Common myeloid progenitor, CD34-positive (primary cell): ENCODE measurements around the gene PKMYT1.

ENCODE experiments used
- CTCF ChIA-PET: fragments of 350-600 bp; sonication (Branson Sonifier 250); formaldehyde crosslinking; loops from one replicate; lab custom pipeline; 2021; ENCODE audit warnings: antibody characterized with exemption; lab: Charles Lee
- POLR2A ChIA-PET: fragments of 350-600 bp; sonication (Branson Sonifier 250); formaldehyde crosslinking; loops from one replicate; lab custom pipeline; 2021; ENCODE audit warnings: antibody characterized with exemption; lab: Charles Lee
- DNase-seq, 3 donors: peaks; one replicate each; pipeline versions ENCODE4 v3.0.0 to v3.0.0-alpha.2; 2013
- H3K27ac ChIP-seq, 2 experiments: 1 replicate in 1 of 2; 2 replicates in 1 of 2; pipeline ENCODE4 v1.7.0; 2013; ENCODE audit warnings: inconsistent platforms in 2 of 2, low read length in 2 of 2, mild to moderate bottlenecking in 2 of 2, low read depth in 1 of 2, moderate library complexity in 1 of 2; ENCODE audit not compliant: severe bottlenecking in 2 of 2, insufficient read depth in 1 of 2, poor library complexity in 1 of 2
- H3K27me3 ChIP-seq, 5 experiments: replicated peaks in 2 of 5; 1 replicate in 3 of 5; 2 replicates in 2 of 5; pipeline versions ENCODE4 v1.6.1 to v1.7.0; 2013; ENCODE audit warnings: low read length in 4 of 5, mild to moderate bottlenecking in 2 of 5, moderate library complexity in 2 of 5, inconsistent platforms in 1 of 5; ENCODE audit not compliant: insufficient read depth in 5 of 5, control insufficient read depth in 4 of 5
- H3K36me3 ChIP-seq, 4 experiments: 1 replicate in 2 of 4; 2 replicates in 2 of 4; pipeline versions ENCODE4 v1.6.1 to v1.7.0; 2013; ENCODE audit warnings: low read length in 3 of 4, control low read depth in 1 of 4, mild to moderate bottlenecking in 1 of 4; ENCODE audit not compliant: control insufficient read depth in 4 of 4, insufficient read depth in 4 of 4
- H3K4me1 ChIP-seq, 4 experiments: 1 replicate in 3 of 4; 2 replicates in 1 of 4; pipeline versions ENCODE4 v1.6.1 to v1.7.1; 2013; ENCODE audit warnings: low read length in 3 of 4, mild to moderate bottlenecking in 3 of 4, control low read depth in 1 of 4, inconsistent platforms in 1 of 4, moderate library complexity in 1 of 4; ENCODE audit not compliant: control insufficient read depth in 4 of 4, insufficient read depth in 4 of 4; ENCODE audit errors: control extremely low read depth in 1 of 4
- H3K4me3 ChIP-seq, 7 experiments: 1 replicate in 4 of 7; 2 replicates in 3 of 7; pipeline versions ENCODE4 v1.5.1 to v1.7.0; 2013; ENCODE audit warnings: mild to moderate bottlenecking in 7 of 7, low read length in 6 of 7, moderate library complexity in 6 of 7, inconsistent platforms in 2 of 7, low read depth in 2 of 7, control low read depth in 1 of 7; ENCODE audit not compliant: insufficient read depth in 4 of 7, control insufficient read depth in 1 of 7; ENCODE audit errors: extremely low read depth in 1 of 7
- H3K9me3 ChIP-seq, 5 experiments: 1 replicate in 4 of 5; 2 replicates in 1 of 5; pipeline versions ENCODE4 v1.6.1 to v1.7.1; 2013; ENCODE audit warnings: low read length in 4 of 5, mild to moderate bottlenecking in 2 of 5, inconsistent platforms in 1 of 5, low read depth in 1 of 5, moderate library complexity in 1 of 5; ENCODE audit not compliant: control insufficient read depth in 4 of 5, insufficient read depth in 2 of 5; ENCODE audit errors: control extremely low read depth in 1 of 5
- WGBS: methylation state at CpG from one replicate; pipeline ENCODE4 v1.1.5; 2013; ENCODE audit not compliant: insufficient coverage; 5-methylcytosine and 5-hydroxymethylcytosine counted together

The PKMYT1 gene

DNA sequence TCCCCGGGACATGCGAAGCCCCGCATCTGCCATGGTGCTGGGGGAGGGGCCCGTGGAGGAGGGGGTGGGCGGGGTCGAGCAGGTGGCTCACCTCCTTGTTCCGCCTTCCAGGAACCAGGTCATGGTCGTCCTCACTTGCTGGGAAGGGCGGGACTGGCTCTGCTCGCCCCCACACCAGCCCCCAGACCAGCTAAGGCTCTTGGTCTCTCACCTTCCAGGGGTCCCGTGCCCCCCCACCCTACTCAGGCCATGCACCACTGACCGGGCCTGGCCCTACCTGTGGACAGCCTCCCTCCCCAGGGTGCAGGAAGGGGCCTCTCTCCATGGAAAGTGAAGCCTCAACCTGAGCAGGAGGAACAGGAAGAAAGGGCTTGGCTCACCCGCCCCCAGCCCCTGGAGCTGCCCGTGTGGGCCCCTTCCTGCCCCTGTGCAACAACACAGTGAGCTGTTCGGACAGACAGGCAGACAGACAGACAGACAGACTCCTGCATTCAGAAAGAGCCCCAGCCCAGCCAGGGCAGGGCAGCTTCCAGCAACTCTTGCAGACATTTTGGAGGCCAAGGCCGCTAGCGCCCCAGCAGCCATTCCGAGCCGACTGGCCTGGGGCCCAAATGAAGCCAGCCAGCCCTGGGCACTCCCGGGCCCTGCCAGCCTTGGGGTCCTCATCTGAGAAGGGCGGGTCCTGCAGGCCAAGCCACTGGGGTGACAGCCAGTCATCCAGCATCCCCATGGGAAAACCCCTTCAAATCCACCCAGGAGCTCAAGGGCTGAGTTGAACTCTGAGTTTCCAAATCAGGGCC is 24.3 kb downstream of the PKMYT1 start:
- Histone ChIP-seq H3K4me1 (peaks cover 0 to 28% (median 24%) of the 10 kb centered on the region in 4 experiments), H3K9me3 (no peaks in the 10 kb centered on the region), H3K36me3 (peaks cover 0 to 16% (median 0%) of the 10 kb centered on the region in 4 experiments), H3K27ac (peak overlapping the region; percentile 25), H3K4me3 (peak overlapping the region; percentile 39 to 76 (median 57)), H3K27me3 (peaks cover 0 to 2% (median 0%) of the 10 kb centered on the region in 5 experiments)
- ChIA-PET POLR2A (no interaction called here), CTCF (interaction anchor here (0.7 to 2.4 kb wide), 7 partner anchors 8 to 136 kb away, joined by 3 to 11 read pairs (median 5); no protein-coding TSS in a partner anchor)
- peak in 2 of 3 donors; percentile 38 to 53 for DNase-seq
- 5% methylated on average over 19 of the region's 21 CpGs for WGBS

DNA sequence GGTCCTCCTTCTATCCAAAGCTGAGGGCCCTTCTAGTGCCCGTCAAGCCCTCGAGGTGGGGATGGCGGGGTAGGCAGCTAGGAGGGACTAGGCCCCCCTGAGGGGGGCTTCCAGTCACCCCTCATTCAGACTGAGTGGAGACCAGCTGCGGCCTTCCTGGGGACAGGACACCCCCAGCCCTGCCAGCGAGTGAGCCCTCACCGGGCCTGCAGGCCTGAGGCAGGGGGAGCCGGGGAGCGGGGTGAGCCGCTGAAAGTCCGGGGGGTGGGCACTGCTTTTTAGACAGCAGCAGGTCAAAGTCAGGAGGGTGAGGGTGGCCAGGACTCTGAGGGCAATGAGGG is 24.8 kb downstream of the PKMYT1 start:
- WGBS: 13% methylated on average over 10 of the region's 10 CpGs
- H3K9me3 ChIP-seq: no peaks in the 10 kb centered on the region
- ChIA-PET CTCF (interaction anchor here (2.1 to 2.4 kb wide), 2 partner anchors 12 kb away, joined by 6 to 9 read pairs; no protein-coding TSS in a partner anchor), POLR2A (no interaction called here)
- peaks cover 0 to 21% (median 2%) of the 10 kb centered on the region in 4 experiments for H3K36me3 ChIP-seq
- H3K27ac ChIP-seq: no peak overlapping the region
- H3K4me3 ChIP-seq: peak overlapping the region in 6 of 7 experiments; percentile 31 to 76 (median 63)
- H3K4me1 ChIP-seq: peaks cover 0 to 28% (median 24%) of the 10 kb centered on the region in 4 experiments
- H3K27me3 ChIP-seq: peaks cover 0 to 2% (median 0%) of the 10 kb centered on the region in 5 experiments
- no peak for DNase-seq

DNA sequence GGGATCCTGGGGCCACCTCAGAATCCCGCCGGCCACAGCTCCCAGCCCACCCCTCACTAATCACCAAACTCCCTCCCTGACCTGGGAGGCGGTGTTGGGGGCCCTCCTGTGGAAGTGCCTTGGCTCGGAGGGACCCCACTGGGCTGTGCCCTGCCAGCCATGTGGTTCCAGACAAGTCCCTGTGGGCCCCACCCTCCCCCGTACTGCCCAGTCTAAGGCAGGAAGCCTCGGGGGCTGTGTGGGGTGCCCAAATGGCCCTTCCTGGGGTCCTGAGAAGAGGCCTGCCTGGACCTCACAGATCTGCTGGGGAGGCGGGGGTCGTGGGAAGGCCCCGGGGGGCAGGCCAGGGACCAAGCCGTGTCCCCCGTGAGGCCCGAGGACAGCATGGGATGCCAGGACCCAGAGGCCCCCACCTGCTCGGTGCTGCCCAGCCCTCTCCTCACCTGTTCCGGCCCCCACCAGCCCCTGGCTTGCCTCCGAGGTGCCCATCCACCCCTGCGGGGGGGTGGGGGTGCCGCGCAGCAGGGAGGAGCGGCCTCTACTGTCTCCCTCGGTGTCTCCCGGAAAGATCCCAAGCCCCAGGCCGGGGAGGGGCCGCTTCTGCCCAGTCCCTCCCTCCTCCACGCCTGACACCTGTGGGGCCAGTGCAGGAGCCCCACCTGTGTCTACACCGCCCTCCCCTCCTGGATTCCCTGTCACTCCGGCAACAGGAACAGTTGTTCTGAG is 25.4 kb downstream of the PKMYT1 start:
- H3K9me3 ChIP-seq: no peaks in the 10 kb centered on the region
- no peak for DNase-seq
- 61% methylated on average over 15 of the region's 26 CpGs for WGBS
- peaks cover 0 to 2% (median 0%) of the 10 kb centered on the region in 5 experiments for H3K27me3 ChIP-seq
- ChIA-PET CTCF (interaction anchor here (0.7 to 2.4 kb wide), 3 partner anchors 12 to 15 kb away, joined by 3 to 9 read pairs (median 6); no protein-coding TSS in a partner anchor), POLR2A (no interaction called here)
- no peak overlapping the region for H3K27ac ChIP-seq
- H3K36me3 ChIP-seq: peaks cover 0 to 27% (median 5%) of the 10 kb centered on the region in 4 experiments
- peaks cover 0 to 28% (median 24%) of the 10 kb centered on the region in 4 experiments for H3K4me1 ChIP-seq
- peak overlapping the region in 5 of 7 experiments; percentile 31 to 76 (median 69) for H3K4me3 ChIP-seq

DNA sequence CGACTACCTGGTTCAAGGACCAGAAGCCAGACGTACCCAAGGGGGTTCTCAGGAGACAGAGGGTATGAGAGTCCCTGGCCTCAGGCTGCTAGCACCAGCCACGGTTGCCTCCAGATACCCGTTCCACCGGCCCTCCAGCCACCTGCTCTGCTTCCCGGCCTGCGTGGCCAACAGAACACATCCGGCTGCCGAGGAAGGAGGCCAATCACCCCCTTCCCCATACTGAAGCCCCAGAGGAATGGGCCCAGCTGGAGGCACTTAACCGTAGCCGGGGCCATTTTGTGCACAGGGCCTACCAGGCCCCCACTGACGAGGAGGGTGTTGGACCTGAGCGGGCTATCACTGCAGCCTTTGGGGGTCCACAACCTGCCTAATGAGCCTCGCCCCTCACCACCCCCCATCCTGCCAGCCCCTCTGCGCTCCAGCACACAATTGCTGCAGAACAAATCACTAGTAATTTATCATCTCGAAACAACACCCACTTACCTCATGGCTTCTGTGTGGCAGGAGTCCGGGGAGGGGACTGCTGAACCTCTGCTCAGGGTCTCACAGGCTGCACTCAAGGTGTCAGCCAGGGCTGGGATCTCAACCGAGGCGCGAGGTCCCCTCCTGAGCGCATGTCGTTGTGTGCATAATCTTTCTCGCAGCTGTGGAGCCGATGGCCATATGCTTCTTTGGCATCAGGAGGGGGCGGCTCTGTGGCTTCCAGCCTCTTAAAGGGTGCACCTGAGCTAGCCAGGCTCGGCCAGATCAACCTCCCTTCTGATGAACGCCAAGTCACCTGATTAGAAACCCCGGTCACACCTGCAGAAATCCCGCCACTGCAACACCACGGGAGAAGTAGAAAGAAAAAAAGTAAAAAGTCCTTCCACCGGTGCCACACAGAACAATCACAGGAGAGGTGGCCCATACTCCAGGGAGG is 26.3 kb downstream of the PKMYT1 start:
- Histone ChIP-seq H3K27me3 (no peaks in the 10 kb centered on the region), H3K27ac (no peak overlapping the region), H3K36me3 (peaks cover 0 to 35% (median 12%) of the 10 kb centered on the region in 4 experiments), H3K4me3 (no peak overlapping the region), H3K4me1 (peaks cover 0 to 28% (median 24%) of the 10 kb centered on the region in 4 experiments), H3K9me3 (no peaks in the 10 kb centered on the region)
- CTCF ChIA-PET: interaction anchor here (0.7 kb wide), 1 partner anchor 16 kb away, joined by 3 read pairs; no protein-coding TSS in a partner anchor
- DNase-seq: no peak
- 95% methylated on average over 24 of the region's 31 CpGs for whole genome bisulfite sequencing
- POLR2A ChIA-PET: no interaction called here

- ChIA-PET CTCF (interaction anchor here (1.8 kb wide), 1 partner anchor 9 kb away, joined by 8 read pairs; no protein-coding TSS in a partner anchor), POLR2A (no interaction called here)
- Histone ChIP-seq H3K27me3 (no peaks in the 10 kb centered on the region), H3K4me1 (peaks cover 0 to 28% (median 24%) of the 10 kb centered on the region in 4 experiments), H3K36me3 (peaks cover 0 to 44% (median 17%) of the 10 kb centered on the region in 4 experiments), H3K4me3 (no peak overlapping the region), H3K9me3 (no peaks in the 10 kb centered on the region), H3K27ac (no peak overlapping the region)
- WGBS: 89% methylated on average over 10 of the region's 11 CpGs
- no peak for DNase-seq
Observed at GRCh38 chr16:2952679-2953078, 27.6 kb downstream of the PKMYT1 start.

- Histone ChIP-seq H3K36me3 (peaks cover 0 to 48% (median 19%) of the 10 kb centered on the region in 4 experiments), H3K9me3 (no peaks in the 10 kb centered on the region), H3K4me3 (no peak overlapping the region), H3K27me3 (no peaks in the 10 kb centered on the region), H3K27ac (no peak overlapping the region), H3K4me1 (peaks cover 0 to 15% (median 11%) of the 10 kb centered on the region in 4 experiments)
- ChIA-PET CTCF (interaction anchor here (0.9 to 1.1 kb wide), 2 partner anchors 24 to 82 kb away, joined by 3 read pairs; no protein-coding TSS in a partner anchor), POLR2A (no interaction called here)
- DNase-seq: no peak
- 96% methylated on average over 16 of the region's 16 CpGs for WGBS
Observed at GRCh38 chr16:2950773-2951172, 29.5 kb downstream of the PKMYT1 start.
